GM08714 (cell line): ENCODE results near the gene RIGI.

Experiments used
- H3K4me3 ChIP-seq: fragments of 200-500 bp; sonication (Bioruptor generic); 2 replicates; pipeline ENCODE4 v1.5.1; 2014; ENCODE audit warnings: mild to moderate bottlenecking, low read length, inconsistent platforms
- ZNF274 ChIP-seq: IDR thresholded peaks from 2 replicates; pipeline ENCODE4 v1.6.1; 2012; ENCODE audit warnings: mild to moderate bottlenecking, low read depth, low read length

The RIGI gene

GRCh38 chr9:32508728-32509127, 17.3 kb downstream of the RIGI start:
- no peak for TF ChIP-seq ZNF274
- H3K4me3 ChIP-seq, result no peak overlapping the region

- H3K4me3 ChIP-seq, result no peak overlapping the region
- no peak for TF ChIP-seq ZNF274
These were observed 23.0 kb downstream of the RIGI start for GRCh38 chr9:32503008-32503407.

GRCh38 chr9:32502464-32502863, 23.5 kb downstream of the RIGI start:
- no peak for TF ChIP-seq ZNF274
- no peak overlapping the region for H3K4me3 ChIP-seq

- no peak for TF ChIP-seq ZNF274
- H3K4me3 ChIP-seq, result no peak overlapping the region
These were observed 24.1 kb downstream of the RIGI start for GRCh38 chr9:32501868-32502267.

DNA sequence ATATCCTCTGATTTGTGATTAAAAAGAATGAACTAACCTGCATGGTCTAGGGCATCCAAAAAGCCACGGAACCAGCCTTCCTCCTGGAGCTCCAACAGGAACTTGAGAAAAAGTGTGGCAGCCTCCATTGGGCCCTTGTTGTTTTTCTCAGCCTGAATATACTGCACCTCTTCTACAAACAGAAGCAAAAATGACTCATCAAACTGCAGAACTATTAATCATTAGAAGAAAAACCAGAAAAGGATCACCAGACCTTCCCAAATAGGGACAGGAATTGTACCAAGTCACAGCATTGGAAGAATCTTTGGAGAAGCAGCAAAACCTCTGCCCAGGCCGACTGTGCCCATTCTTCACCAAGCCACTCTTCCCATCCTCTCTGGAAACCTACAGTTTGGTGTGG, 25.2 kb downstream of the RIGI start:
- no peak overlapping the region for H3K4me3 ChIP-seq
- no peak for TF ChIP-seq ZNF274

DNA sequence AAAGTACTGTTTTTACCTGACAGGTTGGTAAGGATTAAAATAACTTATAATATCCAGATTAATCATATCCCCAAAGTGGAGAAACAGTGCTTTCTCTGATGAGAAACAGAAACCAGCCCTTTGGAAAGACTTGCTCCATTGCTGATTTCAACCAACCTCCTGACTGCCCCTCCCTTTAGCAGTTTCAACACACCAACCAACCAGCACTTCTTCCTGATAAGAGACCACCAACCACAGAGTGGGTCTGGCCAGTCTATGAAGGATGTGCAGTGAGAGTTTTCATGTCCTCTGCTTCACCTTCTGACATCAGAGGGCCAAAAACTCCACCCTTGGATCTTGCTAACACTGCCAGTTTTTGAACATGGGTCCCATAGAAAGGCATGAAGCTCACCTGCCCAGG, 28.1 kb downstream of the RIGI start:
- no peak overlapping the region for H3K4me3 ChIP-seq
- no peak for TF ChIP-seq ZNF274

DNA sequence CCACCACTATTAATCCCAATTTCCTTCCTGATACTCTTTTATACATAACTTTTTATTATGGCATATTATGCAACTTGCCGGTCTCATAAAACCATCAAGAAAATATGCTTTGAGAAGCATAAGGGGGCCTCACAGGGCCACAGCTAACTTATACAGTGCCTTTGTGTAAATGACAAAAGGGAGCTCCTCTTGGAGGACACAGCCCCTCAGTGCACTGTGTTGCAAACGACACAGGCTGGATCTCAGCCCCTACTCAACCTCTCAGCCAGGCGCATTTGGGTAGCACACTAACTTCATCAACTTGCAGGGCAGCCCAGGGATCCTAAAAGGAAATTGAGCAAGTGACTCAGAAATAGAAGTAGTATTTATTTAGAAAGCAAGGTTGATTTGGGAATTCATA, 35.4 kb downstream of the RIGI start:
- H3K4me3 ChIP-seq, result no peak overlapping the region
- TF ChIP-seq ZNF274, result no peak

GRCh38 chr9:32487981-32488380, 38.0 kb downstream of the RIGI start:
- TF ChIP-seq ZNF274, result no peak
- no peak overlapping the region for H3K4me3 ChIP-seq

DNA sequence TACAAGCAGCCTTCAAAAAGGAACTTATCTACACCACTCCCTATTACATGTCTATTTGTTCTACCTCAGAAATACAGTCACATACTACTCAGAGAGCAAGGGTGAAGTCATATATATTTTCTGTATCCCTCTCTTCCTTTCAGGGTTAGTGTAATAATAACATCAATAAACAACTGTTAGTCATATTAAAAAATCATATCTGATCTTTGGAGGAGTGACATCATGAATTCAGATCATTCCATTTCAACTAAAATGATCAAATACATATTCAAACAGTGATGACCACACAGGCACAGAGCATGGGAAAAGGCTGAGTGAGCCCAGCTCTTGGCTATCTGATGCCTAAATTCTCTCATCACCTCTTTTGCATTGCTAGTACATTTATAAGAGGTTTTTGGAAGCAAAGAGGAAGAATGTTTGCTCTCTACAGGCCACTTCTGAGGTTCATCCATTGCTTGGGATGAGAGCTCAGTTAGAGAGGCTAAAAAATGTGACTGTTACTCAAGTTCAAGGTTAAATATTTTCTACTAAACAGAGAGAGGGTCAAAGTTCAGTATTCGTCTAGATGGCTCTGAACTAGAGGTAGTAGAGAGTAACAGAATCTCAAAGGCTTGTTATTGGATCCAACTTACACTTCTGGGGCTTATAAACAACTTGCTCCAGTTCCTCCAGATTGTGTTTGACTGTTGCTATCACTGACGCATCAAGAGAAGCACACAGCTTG, 39.0 kb downstream of the RIGI start:
- no peak overlapping the region for H3K4me3 ChIP-seq
- no peak for TF ChIP-seq ZNF274

DNA sequence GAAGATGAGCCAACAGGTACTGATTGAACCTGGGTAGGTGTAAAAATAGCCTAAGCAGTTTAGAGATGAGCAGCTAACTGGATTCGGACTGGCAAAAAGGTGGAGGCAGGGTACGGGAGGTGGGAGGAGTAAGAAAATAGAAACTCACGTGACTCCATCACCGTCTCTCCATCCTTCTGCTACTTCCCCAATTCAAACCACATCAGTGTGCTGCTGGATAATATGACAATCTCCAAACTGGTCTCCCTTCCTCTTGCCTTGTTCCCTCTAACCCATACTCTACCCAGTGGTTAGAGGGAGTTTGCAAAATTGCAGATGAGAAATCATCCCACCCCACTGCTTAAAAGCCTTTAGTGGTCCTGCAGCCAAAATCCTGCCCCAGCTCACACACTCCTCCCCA, 42.7 kb downstream of the RIGI start:
- H3K4me3 ChIP-seq, result no peak overlapping the region
- TF ChIP-seq ZNF274, result no peak
